ENCODE data around the gene NOVA2. TPM values are rescaled to one million over a fixed set of nuclear protein-coding genes. Genes with fewer than 3 reads are reported as not detected.

Gene NOVA2
- total and polyA plus RNA-seq, 9 of the 15 experiments (the other 6 are each of a cell fraction or from before 2014, with no cell fraction given), result not detected

- TF ChIP-seq JUN (IDR thresholded peaks at IDR 0.05; ENCODE audit: borderline replicate concordance, low read depth, low read length) (no peak), JUN (CRISPR knock-in tag; IDR thresholded peaks at IDR 0.05; ENCODE audit: borderline replicate concordance) (no peak), HNRNPK (IDR thresholded peaks at IDR 0.05; ENCODE audit: low read depth, low read length, poor library complexity, severe bottlenecking) (no peak), PTBP1 (IDR thresholded peaks at IDR 0.05; ENCODE audit: low read depth, low read length) (no peak), ZNF766 (CRISPR knock-in tag; conservative IDR thresholded peaks at IDR 0.05) (peak; percentile 72), MAX (CRISPR knock-in tag; IDR thresholded peaks at IDR 0.05) (peak; percentile 44), NFIC (IDR thresholded peaks at IDR 0.05) (no peak), ZNF217 (CRISPR knock-in tag; IDR thresholded peaks at IDR 0.05) (no peak), CC2D1A (IDR thresholded peaks at IDR 0.05) (no peak), TGIF2 (CRISPR knock-in tag; IDR thresholded peaks at IDR 0.05) (peak; percentile 66; the same call in 1 of the 2 replicates), ZNF398 (CRISPR knock-in tag; IDR thresholded peaks at IDR 0.05) (no peak), E2F6 (IDR thresholded peaks at IDR 0.05; ENCODE audit: borderline replicate concordance in 1 of 2, extremely low read depth in 1 of 2, insufficient read depth in 1 of 2, insufficient read length in 1 of 2, low read depth in 1 of 2, low read length in 1 of 2, poor library complexity in 1 of 2, severe bottlenecking in 1 of 2) (peak in 1 of 2 experiments; percentile 11), SRF (CRISPR knock-in tag; IDR thresholded peaks at IDR 0.05) (peak in 1 of 2 experiments; percentile 74; a peak in 2 of 4 replicates), SMAD3 (CRISPR knock-in tag; conservative IDR thresholded peaks at IDR 0.05) (no peak), ZC3H11A (IDR thresholded peaks at IDR 0.05; ENCODE audit: low read depth, low read length) (no peak), ZBTB26 (CRISPR knock-in tag; IDR thresholded peaks at IDR 0.05) (no peak), ZNF384 (IDR thresholded peaks at IDR 0.05; ENCODE audit: low read depth, low read length) (no peak), EWSR1 (IDR thresholded peaks at IDR 0.05; ENCODE audit: borderline replicate concordance, low read depth, partially characterized antibody) (no peak), NCOA2 (IDR thresholded peaks at IDR 0.05; ENCODE audit: partially characterized antibody in 2 of 2) (no peak), ZNF280A (IDR thresholded peaks at IDR 0.05; ENCODE audit: low read depth, partially characterized antibody) (no peak)
Observed at GRCh38 chr19:45952686-45953505, 20.8 kb downstream of the NOVA2 start (continued).
